Ishikawa (cell line): Measurements from ENCODE around the gene PLCB4.

ENCODE experiments used
- CEBPB ChIP-seq: IDR thresholded peaks from 2 replicates; pipeline ENCODE4 v1.6.1; 2012
- CREB1 ChIP-seq: IDR thresholded peaks from 2 replicates; pipeline ENCODE4 v1.6.1; 2012; ENCODE audit warnings: low read depth
- EGR1 ChIP-seq: IDR thresholded peaks from 2 replicates; pipeline ENCODE4 v1.6.1; 2012
- EP300 ChIP-seq: IDR thresholded peaks from 2 replicates; pipeline ENCODE4 v1.6.1; 2012; ENCODE audit warnings: borderline replicate concordance
- FOXM1 ChIP-seq: IDR thresholded peaks from 2 replicates; pipeline ENCODE4 v1.6.1; 2012; ENCODE audit warnings: low read depth, borderline replicate concordance
- MAX ChIP-seq: IDR thresholded peaks from 2 replicates; pipeline ENCODE4 v1.6.1; 2012
- NFIC ChIP-seq: IDR thresholded peaks from 2 replicates; pipeline ENCODE4 v1.6.1; 2012
- RAD21 ChIP-seq: IDR thresholded peaks from 2 replicates; pipeline ENCODE4 v1.6.1; 2012; ENCODE audit warnings: low read depth
- REST ChIP-seq: IDR thresholded peaks from 2 replicates; pipeline ENCODE4 v1.6.1; 2012; ENCODE audit warnings: low read depth, mild to moderate bottlenecking
- TAF1 ChIP-seq: IDR thresholded peaks from 2 replicates; pipeline ENCODE4 v1.6.1; 2012; ENCODE audit warnings: low read depth, mild to moderate bottlenecking
- TCF12 ChIP-seq: IDR thresholded peaks from 2 replicates; pipeline ENCODE4 v1.6.1; 2012; ENCODE audit warnings: low read depth
- TEAD4 ChIP-seq: IDR thresholded peaks from 2 replicates; pipeline ENCODE4 v1.6.1; 2012
- USF1 ChIP-seq: IDR thresholded peaks from 2 replicates; pipeline ENCODE4 v1.6.1; 2012
- YY1 ChIP-seq: IDR thresholded peaks from 2 replicates; pipeline ENCODE4 v1.6.1; 2012; ENCODE audit warnings: low read depth
- ZBTB7A ChIP-seq: IDR thresholded peaks from 2 replicates; pipeline ENCODE4 v1.6.1; 2012; ENCODE audit warnings: low read depth

The PLCB4 gene

GRCh38 chr20:9114709-9115108, 45.8 kb downstream of the PLCB4 start:
- TF ChIP-seq TCF12 = no peak
- no peak for TF ChIP-seq CEBPB
- TF ChIP-seq ZBTB7A = no peak
- TF ChIP-seq TAF1 = no peak
- TF ChIP-seq EGR1 = no peak
- TF ChIP-seq USF1 = no peak
- no peak for TF ChIP-seq REST
- TF ChIP-seq YY1 = no peak
- no peak for TF ChIP-seq MAX
- TF ChIP-seq EP300 = no peak
- no peak for TF ChIP-seq CREB1
- no peak for TF ChIP-seq TEAD4
- no peak for TF ChIP-seq RAD21
- no peak for TF ChIP-seq FOXM1
- no peak for TF ChIP-seq NFIC

- no peak for TF ChIP-seq NFIC
- no peak for TF ChIP-seq USF1
- no peak for TF ChIP-seq ZBTB7A
- TF ChIP-seq EP300 = no peak
- TF ChIP-seq YY1 = no peak
- TF ChIP-seq TEAD4 = no peak
- TF ChIP-seq TCF12 = no peak
- TF ChIP-seq RAD21 = no peak
- no peak for TF ChIP-seq FOXM1
- no peak for TF ChIP-seq EGR1
- TF ChIP-seq TAF1 = no peak
- no peak for TF ChIP-seq CREB1
Measured at GRCh38 chr20:9117548-9117947, 48.7 kb downstream of the PLCB4 start.

- TF ChIP-seq CREB1 = no peak
- no peak for TF ChIP-seq TEAD4
- TF ChIP-seq RAD21 = no peak
- no peak for TF ChIP-seq CEBPB
- no peak for TF ChIP-seq FOXM1
- TF ChIP-seq USF1 = no peak
Measured at GRCh38 chr20:9119776-9120175, 50.9 kb downstream of the PLCB4 start.

- TF ChIP-seq TCF12 = no peak
- no peak for TF ChIP-seq EGR1
- TF ChIP-seq RAD21 = no peak
- TF ChIP-seq MAX = no peak
- no peak for TF ChIP-seq YY1
- no peak for TF ChIP-seq REST
- no peak for TF ChIP-seq FOXM1
- TF ChIP-seq USF1 = no peak
- TF ChIP-seq ZBTB7A = no peak
- no peak for TF ChIP-seq TAF1
- TF ChIP-seq NFIC = no peak
Measured at GRCh38 chr20:9121211-9121610, 52.3 kb downstream of the PLCB4 start.

- TF ChIP-seq EGR1 (no peak), TEAD4 (no peak), EP300 (no peak), TAF1 (no peak), TCF12 (no peak), YY1 (no peak), MAX (no peak), NFIC (no peak), USF1 (no peak), CREB1 (no peak), RAD21 (no peak), REST (no peak), ZBTB7A (no peak), FOXM1 (no peak), CEBPB (no peak)
Measured at GRCh38 chr20:9122571-9122970, 53.7 kb downstream of the PLCB4 start.
